UCSD-AML1 (cell line): ENCODE measurements around the gene NYNRIN.

Experiments
- DNase-seq: peaks from one replicate; lab custom pipeline; 2025; ENCODE audit not compliant: unreplicated experiment; lab: John Stamatoyannopoulos, UW

NYNRIN gene

GRCh38 chr14:24390701-24391468 lies 7.9 kb upstream of the NYNRIN start:
- peak; percentile 43 for DNase-seq

GRCh38 chr14:24392325-24393091 lies 6.3 kb upstream of the NYNRIN start:
- DNase-seq, result no peak

GRCh38 chr14:24394275-24394674 lies 4.5 kb upstream of the NYNRIN start:
- DNase-seq, result no peak

- peak; percentile 74 for DNase-seq
These were observed 2.9 kb upstream of the NYNRIN start for GRCh38 chr14:24395609-24396582.

- DNase-seq, result no peak
These were observed 1.0 kb upstream of the NYNRIN start for GRCh38 chr14:24397639-24398292.

GRCh38 chr14:24398293-24398652 lies 530 bp upstream of the NYNRIN start:
- DNase-seq, result peak; percentile 46

GRCh38 chr14:24399447-24399822 lies 632 bp downstream of the NYNRIN start:
- DNase-seq, result no peak

- DNase-seq, result no peak
These were observed 1.4 kb downstream of the NYNRIN start for GRCh38 chr14:24399999-24400718.

GRCh38 chr14:24401810-24402702 lies 3.3 kb downstream of the NYNRIN start:
- no peak for DNase-seq

- DNase-seq, result no peak
These were observed 4.6 kb downstream of the NYNRIN start for GRCh38 chr14:24403294-24403998.

- no peak for DNase-seq
These were observed 6.0 kb downstream of the NYNRIN start for GRCh38 chr14:24404814-24405213.

GRCh38 chr14:24406416-24406815 lies 7.6 kb downstream of the NYNRIN start:
- no peak for DNase-seq

- DNase-seq, result no peak
These were observed 9.0 kb downstream of the NYNRIN start for GRCh38 chr14:24407608-24408325.

- DNase-seq, result no peak
These were observed 10.0 kb downstream of the NYNRIN start for GRCh38 chr14:24408764-24409163.

GRCh38 chr14:24409192-24409591 lies 10.4 kb downstream of the NYNRIN start:
- no peak for DNase-seq

GRCh38 chr14:24409956-24410355 lies 11.2 kb downstream of the NYNRIN start:
- DNase-seq, result no peak

- peak; percentile 53 for DNase-seq
These were observed 12.9 kb downstream of the NYNRIN start for GRCh38 chr14:24411443-24412389.
